Measurements from ENCODE around the gene PGK1.

The PGK1 gene

GRCh38 chrX:78131117-78131516, 27.1 kb downstream of the PGK1 start:
- no peak for DNase-seq (ENCODE audit: low read depth in 1 of 2, low spot score in 1 of 2)
- H3K27me3 ChIP-seq (ENCODE audit: insufficient read depth, poor library complexity, severe bottlenecking) = no peaks in the 10 kb centered on the region
- no peak overlapping the region for H3K27ac ChIP-seq (replicated peaks)
- no peak overlapping the region for H3K4me3 ChIP-seq (replicated peaks; ENCODE audit: insufficient read depth, low read length)
- TF ChIP-seq GABPA (IDR thresholded peaks at IDR 0.05; ENCODE audit: low read depth) (no peak), POLR2AphosphoS5 (IDR thresholded peaks at IDR 0.05; ENCODE audit: low read depth) (no peak), REST (IDR thresholded peaks at IDR 0.05; ENCODE audit: insufficient replicate concordance, low read depth) (no peak), CTCF (IDR thresholded peaks at IDR 0.05; ENCODE audit: insufficient read depth, low read length) (no peak), SPI1 (IDR thresholded peaks at IDR 0.05; ENCODE audit: borderline replicate concordance, low read depth) (no peak)

- Histone ChIP-seq H3K4me3 (replicated peaks; ENCODE audit: insufficient read depth, low read length) (no peak overlapping the region), H3K27me3 (ENCODE audit: insufficient read depth, poor library complexity, severe bottlenecking) (no peaks in the 10 kb centered on the region), H3K27ac (replicated peaks) (no peak overlapping the region)
- TF ChIP-seq GABPA (IDR thresholded peaks at IDR 0.05; ENCODE audit: low read depth) = no peak
- TF ChIP-seq SPI1 (IDR thresholded peaks at IDR 0.05; ENCODE audit: borderline replicate concordance, low read depth) = no peak
- no peak for TF ChIP-seq POLR2AphosphoS5 (IDR thresholded peaks at IDR 0.05; ENCODE audit: low read depth)
- TF ChIP-seq REST (IDR thresholded peaks at IDR 0.05; ENCODE audit: insufficient replicate concordance, low read depth) = no peak
- no peak for TF ChIP-seq CTCF (IDR thresholded peaks at IDR 0.05; ENCODE audit: insufficient read depth, low read length)
- no peak for DNase-seq (ENCODE audit: low read depth in 1 of 2, low spot score in 1 of 2)
These were observed 29.4 kb downstream of the PGK1 start for GRCh38 chrX:78133238-78133960.

- TF ChIP-seq GABPA (IDR thresholded peaks at IDR 0.05; ENCODE audit: low read depth) = no peak
- TF ChIP-seq POLR2AphosphoS5 (IDR thresholded peaks at IDR 0.05; ENCODE audit: low read depth) = peak; percentile 63; the same call in 1 of the 2 replicates
- peak; percentile 41 for TF ChIP-seq REST (IDR thresholded peaks at IDR 0.05; ENCODE audit: insufficient replicate concordance, low read depth)
- no peak for TF ChIP-seq CTCF (IDR thresholded peaks at IDR 0.05; ENCODE audit: insufficient read depth, low read length)
- peak within 1 kb of the TSS; percentile 32 for H3K27ac ChIP-seq (replicated peaks)
- H3K4me3 ChIP-seq (replicated peaks; ENCODE audit: insufficient read depth, low read length) = peak within 1 kb of the TSS; percentile 87
- no peaks in the 10 kb centered on the region for H3K27me3 ChIP-seq (ENCODE audit: insufficient read depth, poor library complexity, severe bottlenecking)
- peak in 1 of 2 experiments; percentile 89 for DNase-seq (ENCODE audit: low read depth in 1 of 2, low spot score in 1 of 2)
These were observed 35.4 kb downstream of the PGK1 start, which contains the start of gene TAF9B for GRCh38 chrX:78139160-78140123. Gene TAF9B (minus strand): TSS chrX:78139650. CDS start chrX:78139611, 39 bp downstream.
